ENCODE results near the gene MAGED1. TPM values are rescaled to one million over a fixed set of nuclear protein-coding genes. Genes with fewer than 3 reads are reported as not detected.

MAGED1 gene
- total RNA-seq, 1 donor from 2014 or later: 53.0 TPM

DNA sequence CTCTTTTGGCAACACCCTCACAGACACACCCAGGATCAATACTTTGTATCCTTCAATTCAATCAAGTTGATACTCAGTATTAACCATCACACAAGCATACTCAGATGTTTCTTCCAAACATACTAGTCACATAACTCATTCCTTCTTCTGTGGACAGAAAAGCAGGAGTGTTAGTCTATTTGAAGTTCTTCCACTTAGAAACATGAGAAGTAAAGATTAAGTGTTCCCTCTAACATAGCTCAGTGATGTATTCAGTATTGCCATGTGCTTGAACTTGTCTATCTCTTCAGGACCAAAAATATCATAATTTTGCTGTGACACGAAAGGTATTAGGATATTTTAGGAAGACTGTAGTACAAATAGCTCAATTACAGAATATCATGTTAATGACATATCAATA, 25.8 kb upstream of the MAGED1 start:
- Histone ChIP-seq H3K27ac (no peak overlapping the region), H3K9me3 (no peaks in the 10 kb centered on the region), H3K36me3 (no peaks in the 10 kb centered on the region), H3K4me1 (no peaks in the 10 kb centered on the region), H3K27me3 (ENCODE audit: low read depth) (no peaks in the 10 kb centered on the region), H3K4me3 (no peak overlapping the region)
- intact Hi-C loops (cut with DNase I): no loop called here
- TF ChIP-seq, protein P1, sequence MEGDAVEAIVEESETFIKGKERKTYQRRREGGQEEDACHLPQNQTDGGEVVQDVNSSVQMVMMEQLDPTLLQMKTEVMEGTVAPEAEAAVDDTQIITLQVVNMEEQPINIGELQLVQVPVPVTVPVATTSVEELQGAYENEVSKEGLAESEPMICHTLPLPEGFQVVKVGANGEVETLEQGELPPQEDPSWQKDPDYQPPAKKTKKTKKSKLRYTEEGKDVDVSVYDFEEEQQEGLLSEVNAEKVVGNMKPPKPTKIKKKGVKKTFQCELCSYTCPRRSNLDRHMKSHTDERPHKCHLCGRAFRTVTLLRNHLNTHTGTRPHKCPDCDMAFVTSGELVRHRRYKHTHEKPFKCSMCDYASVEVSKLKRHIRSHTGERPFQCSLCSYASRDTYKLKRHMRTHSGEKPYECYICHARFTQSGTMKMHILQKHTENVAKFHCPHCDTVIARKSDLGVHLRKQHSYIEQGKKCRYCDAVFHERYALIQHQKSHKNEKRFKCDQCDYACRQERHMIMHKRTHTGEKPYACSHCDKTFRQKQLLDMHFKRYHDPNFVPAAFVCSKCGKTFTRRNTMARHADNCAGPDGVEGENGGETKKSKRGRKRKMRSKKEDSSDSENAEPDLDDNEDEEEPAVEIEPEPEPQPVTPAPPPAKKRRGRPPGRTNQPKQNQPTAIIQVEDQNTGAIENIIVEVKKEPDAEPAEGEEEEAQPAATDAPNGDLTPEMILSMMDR (IDR thresholded peaks at IDR 0.05): no peak
- no peak for DNase-seq
- no peak for ATAC-seq

DNA sequence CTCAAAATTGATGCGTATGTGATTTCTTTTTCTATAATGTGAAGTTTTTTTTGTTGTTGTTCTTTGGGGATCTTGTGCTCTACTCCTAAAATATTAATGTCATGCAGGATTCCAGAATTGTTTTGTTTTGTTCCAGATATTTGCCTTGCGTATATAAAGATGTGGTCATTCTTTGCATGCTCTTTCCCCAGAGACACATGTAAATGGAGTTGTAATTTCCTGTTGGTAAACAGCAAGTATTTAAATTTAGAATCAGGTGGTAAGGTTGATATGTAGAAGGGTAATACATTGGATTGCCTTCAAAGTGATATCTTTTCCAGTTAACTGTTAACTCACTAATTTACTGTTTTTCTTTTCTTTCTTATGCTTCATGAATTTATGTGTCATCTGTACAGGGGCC, 23.1 kb upstream of the MAGED1 start:
- intact Hi-C loops (cut with DNase I): no loop called here
- H3K9me3 ChIP-seq: no peaks in the 10 kb centered on the region
- H3K27ac ChIP-seq: no peak overlapping the region
- ATAC-seq (no peak), DNase-seq (no peak)
- H3K36me3 ChIP-seq: no peaks in the 10 kb centered on the region
- TF ChIP-seq, protein P1 (IDR thresholded peaks at IDR 0.05): no peak
- no peak overlapping the region for H3K4me3 ChIP-seq
- H3K27me3 ChIP-seq (ENCODE audit: low read depth): no peaks in the 10 kb centered on the region
- no peaks in the 10 kb centered on the region for H3K4me1 ChIP-seq

DNA sequence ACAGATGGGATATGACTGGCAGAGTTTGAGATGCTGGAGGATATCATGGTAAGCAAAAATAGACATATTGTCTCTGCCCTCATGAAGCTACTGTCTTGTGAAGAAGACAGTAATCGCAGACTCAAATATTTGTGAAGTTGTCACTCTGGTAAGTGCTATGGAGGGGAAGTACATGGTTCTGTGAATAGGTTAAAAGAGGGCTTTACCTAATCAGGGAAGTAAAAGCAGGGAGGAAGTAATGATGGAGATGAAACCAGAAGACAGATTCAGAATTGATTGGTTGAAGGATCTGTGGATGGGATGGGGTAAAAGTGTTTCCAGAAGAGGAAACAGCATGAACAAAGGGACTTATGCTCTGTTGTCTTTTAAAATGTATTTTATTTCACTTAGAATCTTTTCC, 19.3 kb upstream of the MAGED1 start:
- DNase-seq (no peak), ATAC-seq (no peak)
- H3K36me3 ChIP-seq: no peaks in the 10 kb centered on the region
- H3K27ac ChIP-seq: no peak overlapping the region
- no peaks in the 10 kb centered on the region for H3K4me1 ChIP-seq
- TF ChIP-seq, protein P1 (IDR thresholded peaks at IDR 0.05): no peak
- H3K4me3 ChIP-seq: no peak overlapping the region
- H3K9me3 ChIP-seq: no peaks in the 10 kb centered on the region
- no peaks in the 10 kb centered on the region for H3K27me3 ChIP-seq (ENCODE audit: low read depth)
- intact Hi-C loops (cut with DNase I): no loop called here

DNA sequence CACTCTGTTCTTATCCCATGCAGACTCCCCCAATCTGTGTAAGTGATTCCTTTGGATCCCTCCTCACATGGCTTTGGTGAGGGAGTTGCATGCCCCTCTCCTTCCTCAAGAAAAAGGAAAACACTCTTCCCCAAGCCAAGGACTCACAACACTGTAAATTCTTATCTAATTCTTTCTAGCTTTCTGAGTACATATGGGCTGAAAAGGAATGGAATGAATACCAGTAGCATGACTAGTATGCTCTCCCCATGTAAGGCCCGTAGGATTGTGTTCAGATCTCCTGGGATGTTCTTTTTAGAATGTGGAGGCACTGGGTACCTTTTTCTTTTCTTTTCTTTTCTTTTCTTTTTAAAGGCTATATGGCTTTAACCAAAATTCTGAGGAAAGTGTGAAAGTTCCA, 17.0 kb upstream of the MAGED1 start:
- Histone ChIP-seq H3K4me1 (no peaks in the 10 kb centered on the region), H3K9me3 (no peaks in the 10 kb centered on the region), H3K36me3 (no peaks in the 10 kb centered on the region), H3K27me3 (ENCODE audit: low read depth) (no peaks in the 10 kb centered on the region), H3K4me3 (no peak overlapping the region), H3K27ac (no peak overlapping the region)
- intact Hi-C loops (cut with DNase I): no loop called here
- DNase-seq (no peak), ATAC-seq (no peak)
- TF ChIP-seq, protein P1 (IDR thresholded peaks at IDR 0.05): no peak

DNA sequence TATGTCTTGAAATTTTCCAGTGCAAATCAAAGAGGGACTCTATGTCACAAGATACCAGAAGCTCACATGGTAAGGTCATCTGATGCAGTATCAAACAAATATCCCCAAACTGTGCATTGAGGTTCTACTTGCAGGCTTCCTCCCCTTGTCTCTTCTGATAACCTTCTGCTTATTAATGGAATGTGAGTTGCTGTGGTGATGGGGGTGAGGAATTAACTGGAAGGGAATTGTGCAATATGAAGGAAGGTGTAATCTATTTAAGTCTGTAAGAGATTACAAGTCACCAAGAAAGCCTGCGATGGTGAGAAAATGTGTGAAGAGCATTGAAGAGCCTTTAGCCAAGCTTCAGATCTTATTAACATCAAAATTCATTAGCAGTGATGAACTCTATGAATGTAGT, 15.4 kb upstream of the MAGED1 start:
- Histone ChIP-seq H3K27me3 (ENCODE audit: low read depth) (no peaks in the 10 kb centered on the region), H3K27ac (no peak overlapping the region), H3K36me3 (no peaks in the 10 kb centered on the region), H3K4me1 (no peaks in the 10 kb centered on the region), H3K4me3 (no peak overlapping the region), H3K9me3 (no peaks in the 10 kb centered on the region)
- intact Hi-C loops (cut with DNase I): no loop called here
- TF ChIP-seq, protein P1 (IDR thresholded peaks at IDR 0.05): no peak
- no peak for DNase-seq
- no peak for ATAC-seq

DNA sequence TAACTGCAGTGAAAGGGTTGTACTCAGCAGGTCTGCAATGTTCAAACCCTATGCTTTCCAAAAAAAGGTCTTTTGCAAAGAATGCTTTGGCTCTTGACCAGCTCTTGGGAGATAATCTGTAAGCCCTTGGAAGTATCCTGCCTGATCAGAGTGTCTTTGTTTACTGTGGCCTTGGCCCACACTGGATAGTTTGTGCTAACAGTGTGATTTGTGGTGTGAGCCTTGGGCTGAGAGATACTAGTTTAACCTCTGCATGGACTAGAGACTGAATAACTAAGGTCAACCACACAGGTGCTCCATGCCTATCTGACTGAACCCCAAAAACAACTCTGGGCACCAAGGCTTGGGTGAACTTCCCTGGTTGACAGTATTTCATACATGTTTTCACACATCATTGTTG, 3.6 kb upstream of the MAGED1 start:
- H3K4me1 ChIP-seq: no peaks in the 10 kb centered on the region
- no peaks in the 10 kb centered on the region for H3K27me3 ChIP-seq (ENCODE audit: low read depth)
- no peak for DNase-seq
- no peaks in the 10 kb centered on the region for H3K9me3 ChIP-seq
- H3K27ac ChIP-seq: no peak overlapping the region
- intact Hi-C loops (cut with DNase I): no loop called here
- no peak overlapping the region for H3K4me3 ChIP-seq
- TF ChIP-seq, protein P1 (IDR thresholded peaks at IDR 0.05): no peak
- no peaks in the 10 kb centered on the region for H3K36me3 ChIP-seq
- no peak for ATAC-seq

Measured in lower lobe of right lung (tissue), 2 donors.